Measurements from ENCODE around the gene PLEKHM3. TPM values are rescaled to one million over a fixed set of nuclear protein-coding genes. Genes with fewer than 3 reads are reported as not detected.
A peak's percentile ranks its signal among the peaks of the same experiment; 100 is the strongest.

The PLEKHM3 gene
- total RNA-seq, 1 donor from 2014 or later: 10.4 TPM

GRCh38 chr2:207819021-207819797 lies 206.1 kb downstream of the PLEKHM3 start:
- Mint-ChIP-seq H3K4me1 (ENCODE audit: unreplicated experiment) (peaks cover 15% of the 10 kb centered on the region), H3K36me3 (ENCODE audit: low read depth, unreplicated experiment) (no peaks in the 10 kb centered on the region), H3K27ac (ENCODE audit: unreplicated experiment) (peak overlapping the region; percentile 42), H3K27me3 (ENCODE audit: unreplicated experiment) (no peaks in the 10 kb centered on the region), H3K4me3 (ENCODE audit: unreplicated experiment) (no peak overlapping the region), H3K9me3 (ENCODE audit: unreplicated experiment) (no peaks in the 10 kb centered on the region)
- no peak for TF ChIP-seq CTCF (IDR thresholded peaks at IDR 0.05; ENCODE audit: unreplicated experiment)
- no peak for DNase-seq (ENCODE audit: low spot score)

GRCh38 chr2:207816546-207816945 lies 208.8 kb downstream of the PLEKHM3 start:
- H3K27ac Mint-ChIP-seq (ENCODE audit: unreplicated experiment): no peak overlapping the region
- no peak for TF ChIP-seq CTCF (IDR thresholded peaks at IDR 0.05; ENCODE audit: unreplicated experiment)
- H3K4me1 Mint-ChIP-seq (ENCODE audit: unreplicated experiment): peaks cover 37% of the 10 kb centered on the region
- no peak overlapping the region for H3K4me3 Mint-ChIP-seq (ENCODE audit: unreplicated experiment)
- no peaks in the 10 kb centered on the region for H3K36me3 Mint-ChIP-seq (ENCODE audit: low read depth, unreplicated experiment)
- no peaks in the 10 kb centered on the region for H3K9me3 Mint-ChIP-seq (ENCODE audit: unreplicated experiment)
- DNase-seq (ENCODE audit: low spot score): no peak
- peaks cover 3% of the 10 kb centered on the region for H3K27me3 Mint-ChIP-seq (ENCODE audit: unreplicated experiment)

- H3K27me3 Mint-ChIP-seq (ENCODE audit: unreplicated experiment): peaks cover 3% of the 10 kb centered on the region
- H3K4me3 Mint-ChIP-seq (ENCODE audit: unreplicated experiment): no peak overlapping the region
- H3K4me1 Mint-ChIP-seq (ENCODE audit: unreplicated experiment): peaks cover 47% of the 10 kb centered on the region
- H3K27ac Mint-ChIP-seq (ENCODE audit: unreplicated experiment): no peak overlapping the region
- H3K36me3 Mint-ChIP-seq (ENCODE audit: low read depth, unreplicated experiment): peaks cover under 1% of the 10 kb centered on the region
- TF ChIP-seq CTCF (IDR thresholded peaks at IDR 0.05; ENCODE audit: unreplicated experiment): no peak
- no peaks in the 10 kb centered on the region for H3K9me3 Mint-ChIP-seq (ENCODE audit: unreplicated experiment)
- no peak for DNase-seq (ENCODE audit: low spot score)
Measured at GRCh38 chr2:207815254-207815653, 210.1 kb downstream of the PLEKHM3 start.

GRCh38 chr2:207813942-207814341 lies 211.4 kb downstream of the PLEKHM3 start:
- no peak for DNase-seq (ENCODE audit: low spot score)
- peaks cover 4% of the 10 kb centered on the region for H3K36me3 Mint-ChIP-seq (ENCODE audit: low read depth, unreplicated experiment)
- H3K4me3 Mint-ChIP-seq (ENCODE audit: unreplicated experiment): no peak overlapping the region
- H3K27ac Mint-ChIP-seq (ENCODE audit: unreplicated experiment): peak overlapping the region; percentile 42
- H3K27me3 Mint-ChIP-seq (ENCODE audit: unreplicated experiment): peaks cover 3% of the 10 kb centered on the region
- TF ChIP-seq CTCF (IDR thresholded peaks at IDR 0.05; ENCODE audit: unreplicated experiment): no peak
- H3K4me1 Mint-ChIP-seq (ENCODE audit: unreplicated experiment): peaks cover 43% of the 10 kb centered on the region
- no peaks in the 10 kb centered on the region for H3K9me3 Mint-ChIP-seq (ENCODE audit: unreplicated experiment)

- Mint-ChIP-seq H3K27ac (ENCODE audit: unreplicated experiment) (peak overlapping the region; percentile 92), H3K9me3 (ENCODE audit: unreplicated experiment) (no peaks in the 10 kb centered on the region), H3K4me1 (ENCODE audit: unreplicated experiment) (peaks cover 43% of the 10 kb centered on the region), H3K4me3 (ENCODE audit: unreplicated experiment) (peak overlapping the region; percentile 51), H3K36me3 (ENCODE audit: low read depth, unreplicated experiment) (peaks cover 4% of the 10 kb centered on the region), H3K27me3 (ENCODE audit: unreplicated experiment) (peaks cover 3% of the 10 kb centered on the region)
- DNase-seq (ENCODE audit: low spot score): peak; percentile 11
- peak; percentile 59 for TF ChIP-seq CTCF (IDR thresholded peaks at IDR 0.05; ENCODE audit: unreplicated experiment)
Measured at GRCh38 chr2:207813221-207813916, 212.0 kb downstream of the PLEKHM3 start.
